HG03095 (cell line): Measurements from ENCODE around the gene RPL28.
A peak's percentile ranks its signal among the peaks of the same experiment; 100 is the strongest.
"Not testable (repeated sequence)": the region's sequence is repeated elsewhere in the genome, so short reads cannot be mapped to it uniquely, and the experiment has no call there.

Experiments used
- ATAC-seq: cut with Tn5 transposase; IDR thresholded peaks from one replicate; pipeline ENCODE4 v1.9.1; 2021; ENCODE audit warnings: moderate library complexity; ENCODE audit not compliant: unreplicated experiment

Gene RPL28

DNA sequence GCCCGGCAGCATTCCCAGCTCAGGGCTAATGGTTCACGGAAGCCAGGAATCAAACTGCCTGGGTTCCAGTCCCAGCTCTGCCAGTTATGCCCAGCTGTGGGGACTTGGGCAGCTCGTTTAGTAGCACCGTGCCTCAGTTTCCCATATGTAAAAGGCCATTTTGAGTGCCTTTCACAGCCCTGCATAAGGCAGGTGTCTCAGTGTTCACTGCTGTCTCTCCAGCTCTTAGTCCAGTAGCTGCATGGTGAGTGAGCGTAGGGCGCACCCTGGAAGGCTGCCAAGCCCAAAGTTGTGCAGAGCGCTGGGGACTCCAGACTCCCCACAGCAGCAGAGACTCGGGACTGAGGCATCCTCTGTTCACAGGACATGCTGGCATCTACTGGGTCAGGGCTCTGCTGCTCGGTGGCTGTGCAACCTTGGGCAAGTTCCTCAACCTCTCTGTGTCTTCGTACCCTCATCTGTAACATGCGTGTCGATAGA, 5.5 kb downstream of the RPL28 start:
- ATAC-seq: no peak

DNA sequence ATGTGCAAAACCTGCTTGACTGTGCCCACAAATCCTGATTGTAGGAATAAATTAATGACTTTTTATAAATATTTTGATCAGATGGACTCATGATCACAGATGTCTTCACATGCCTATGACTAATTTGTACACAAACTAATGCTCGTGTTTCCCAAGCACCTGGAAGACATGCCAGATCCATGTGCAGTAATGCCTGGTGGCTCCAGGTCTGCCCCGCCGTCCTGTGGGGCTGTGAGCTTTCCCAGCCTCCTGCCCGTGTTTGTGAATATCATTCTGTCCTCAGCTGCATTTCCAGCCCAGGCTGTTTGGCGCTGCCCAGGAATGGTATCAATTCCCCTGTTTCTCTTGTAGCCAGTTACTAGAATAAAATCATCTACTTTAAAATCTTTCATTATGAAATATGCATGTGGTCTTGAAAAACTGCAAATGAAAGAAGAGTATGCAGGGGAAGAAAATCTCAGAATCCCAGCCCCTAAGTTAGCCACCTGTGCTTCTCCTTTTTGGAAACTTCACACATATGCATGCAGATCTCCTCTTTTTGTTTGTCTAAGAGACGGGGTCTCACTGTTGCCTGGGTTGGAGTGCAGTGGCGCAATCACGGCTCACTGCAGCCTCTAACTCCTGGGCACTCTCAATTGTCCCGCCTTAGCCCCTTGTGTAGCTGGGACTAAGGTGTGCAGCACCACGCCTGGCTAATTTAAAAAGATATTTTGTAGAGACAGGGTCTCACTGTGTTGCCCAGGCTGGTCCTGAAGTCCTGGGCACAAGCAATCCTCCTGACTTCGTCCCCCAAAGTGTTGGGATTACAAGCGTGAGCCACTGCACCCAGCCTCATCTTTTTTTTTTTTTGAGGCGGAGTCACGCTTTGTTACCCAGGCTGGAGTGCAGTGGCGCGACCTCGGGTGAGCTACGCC, 6.2 kb downstream of the RPL28 start:
- no peak for ATAC-seq

DNA sequence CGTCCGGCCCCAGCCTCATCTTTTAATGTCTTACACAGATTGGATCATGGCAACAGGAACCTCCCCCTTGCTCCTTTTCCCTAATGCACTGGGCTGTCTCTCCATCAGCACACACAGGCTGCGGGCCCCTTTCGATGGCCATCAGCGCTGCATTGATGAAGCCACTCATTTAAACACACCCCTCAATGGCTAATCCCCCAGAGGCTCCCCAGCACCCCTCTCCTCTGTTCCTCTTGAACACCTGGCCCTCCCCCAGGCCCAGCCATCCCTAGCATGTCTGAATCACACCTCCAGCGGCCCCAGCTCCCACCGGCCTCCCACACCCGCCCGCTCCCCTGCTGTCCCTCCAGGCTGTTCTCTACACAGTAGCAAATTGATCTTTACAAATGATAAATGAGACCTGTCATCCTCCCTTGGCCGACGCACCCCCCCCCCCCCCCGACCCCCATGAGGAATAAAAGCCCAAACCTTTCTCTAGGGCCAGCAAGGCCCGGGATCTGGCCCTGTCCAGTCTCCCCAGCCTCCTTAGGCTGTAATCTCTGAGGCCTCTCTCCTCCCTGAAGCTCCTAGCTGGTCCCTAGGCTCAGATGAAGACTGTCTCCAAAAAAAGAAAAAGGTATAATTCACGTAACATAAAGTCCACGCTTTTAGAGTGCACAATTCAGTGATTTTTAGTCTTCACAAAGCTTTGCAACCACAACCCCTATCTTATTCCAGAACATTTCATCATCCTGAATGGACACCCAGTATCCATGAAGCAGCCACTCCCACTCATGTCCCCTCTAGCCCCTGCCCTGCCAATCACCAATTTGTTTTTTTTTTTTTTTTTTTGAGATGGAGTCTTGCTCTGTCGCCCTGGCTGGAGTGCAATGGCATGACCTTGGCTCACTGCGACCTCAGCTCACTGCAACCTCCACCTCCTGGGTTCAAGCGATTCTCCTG, 7.4 kb downstream of the RPL28 start:
- no peak for ATAC-seq

DNA sequence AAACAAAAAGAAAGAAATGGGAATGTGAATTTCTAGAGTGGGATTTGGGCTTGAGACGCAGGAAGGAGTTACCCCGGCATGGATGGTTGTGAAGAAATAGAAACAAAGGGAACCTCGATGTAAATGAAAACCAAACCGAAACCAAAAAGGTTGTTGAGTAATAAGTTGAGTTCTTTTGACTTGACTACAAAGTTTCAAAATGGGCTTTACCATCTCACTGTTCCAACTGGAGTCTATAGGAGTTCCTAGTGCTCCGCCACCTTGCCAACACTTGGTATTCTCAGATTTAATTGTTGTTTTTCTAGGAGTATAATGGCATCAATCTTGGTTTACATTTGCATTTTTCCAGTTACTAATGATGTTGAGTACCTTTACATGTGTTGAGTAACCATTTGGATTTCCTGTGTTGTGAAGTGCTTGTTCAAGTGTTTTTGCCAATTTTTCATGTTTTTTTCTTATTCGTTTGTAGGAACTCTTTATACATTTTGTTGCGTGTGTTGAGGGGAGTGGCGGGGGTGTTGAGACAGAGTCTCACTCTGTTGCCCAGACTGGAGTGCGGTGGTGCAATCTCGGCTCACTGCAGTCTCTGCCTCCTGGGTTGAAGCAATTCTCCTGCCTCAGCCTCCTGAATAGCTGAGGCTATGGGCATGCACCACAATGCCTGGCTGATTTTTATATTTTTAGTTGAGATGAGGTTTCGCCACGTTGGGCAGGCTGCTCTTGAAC, 12.6 kb downstream of the RPL28 start:
- no peak for ATAC-seq

DNA sequence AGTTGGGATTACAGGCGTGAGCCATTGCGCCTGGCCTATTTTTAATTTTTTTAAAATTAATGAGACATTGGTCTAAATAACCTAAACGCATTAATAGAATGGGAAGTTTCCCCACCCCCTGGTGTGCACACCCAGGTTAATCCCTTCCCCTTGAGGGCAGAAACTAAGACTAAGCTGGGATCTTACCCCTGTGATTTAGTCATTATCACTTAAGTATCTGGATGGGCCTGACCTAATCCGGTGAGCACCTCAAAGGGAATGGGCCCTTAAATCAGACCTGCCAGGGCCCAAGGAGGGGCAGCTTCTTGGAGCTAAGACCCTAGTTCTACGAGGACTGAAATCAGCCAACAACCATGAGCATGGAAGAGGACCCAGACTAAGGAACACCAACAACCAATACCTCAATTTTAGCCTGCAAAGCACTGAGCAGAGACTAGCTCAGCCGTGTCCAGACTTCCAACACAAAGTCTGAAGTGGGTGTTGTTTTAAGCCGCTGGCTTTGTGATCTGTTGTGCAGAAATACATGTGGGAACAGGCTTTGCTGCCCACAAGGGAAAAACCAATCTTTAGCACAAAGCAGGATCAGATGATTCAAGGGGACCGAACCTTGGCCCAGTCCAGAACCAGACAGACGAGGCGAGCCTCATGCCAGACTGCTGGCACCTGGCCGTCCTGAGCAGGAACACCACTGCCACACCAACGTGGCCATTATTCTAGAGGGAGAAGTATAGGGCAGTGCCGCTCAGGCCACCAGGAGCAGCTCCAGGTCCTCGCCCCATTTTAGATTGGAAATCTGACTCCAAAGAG, 14.8 kb downstream of the RPL28 start:
- ATAC-seq: no peak

DNA sequence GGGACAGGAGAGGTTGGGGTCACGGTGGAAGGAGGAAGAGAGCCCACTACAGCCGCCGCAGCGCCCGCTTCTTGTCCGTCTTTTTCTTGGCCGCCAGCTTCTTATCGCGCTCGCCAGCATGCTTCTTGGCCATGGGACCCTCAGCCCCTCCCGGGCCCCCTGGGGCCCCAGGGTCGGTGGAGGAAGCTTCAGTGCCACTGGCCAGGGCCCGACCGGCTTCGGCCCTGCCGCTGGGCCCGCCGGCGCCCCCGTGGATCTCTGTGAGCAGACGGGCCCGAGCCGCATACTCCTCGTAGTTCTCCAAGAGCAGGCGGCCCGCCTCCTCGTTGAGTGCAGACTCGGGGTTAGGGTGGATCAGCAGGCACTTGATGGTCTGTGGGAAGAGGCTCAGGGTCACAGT, 15.7 kb downstream of the RPL28 start:
- not testable (repeated sequence) for ATAC-seq

DNA sequence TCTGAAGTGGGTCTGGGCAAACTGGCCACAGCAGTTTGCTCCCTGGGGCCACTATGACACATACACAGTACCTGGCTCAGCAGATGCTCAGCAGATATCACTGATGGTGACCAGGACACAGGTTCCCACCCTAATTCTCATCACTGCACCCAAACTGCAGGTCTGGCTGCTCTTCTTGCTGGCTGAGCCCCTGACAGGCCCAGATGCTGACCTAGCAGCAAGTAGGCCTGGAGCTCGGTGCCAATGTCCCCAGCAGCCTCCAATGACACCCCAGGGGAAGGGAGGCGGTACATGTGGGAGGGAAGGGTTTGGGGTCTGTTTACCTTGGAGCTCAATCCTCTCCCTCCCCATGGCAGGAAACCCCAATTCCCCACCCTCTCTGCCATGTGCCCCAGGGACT, 16.8 kb downstream of the RPL28 start:
- ATAC-seq: no peak

DNA sequence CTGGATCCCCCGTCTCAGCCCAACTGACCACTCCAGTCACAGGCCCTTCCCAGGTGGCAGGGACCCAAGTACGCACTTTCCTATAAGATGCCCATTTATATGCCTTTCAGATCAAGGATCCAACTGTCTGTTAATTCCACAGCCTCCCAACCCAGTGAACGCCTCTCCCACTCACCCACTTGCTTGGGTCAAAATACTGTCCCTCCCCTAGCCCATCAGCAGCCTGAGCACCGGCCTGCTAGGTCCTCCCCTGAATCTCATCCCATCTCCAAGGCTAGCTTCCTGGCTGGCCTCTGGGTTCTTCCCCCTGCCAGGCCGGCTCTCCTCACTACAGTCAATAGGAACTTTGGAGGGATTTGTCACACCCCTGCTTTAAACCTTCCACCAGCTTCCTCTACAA, 19.9 kb downstream of the RPL28 start:
- no peak for ATAC-seq

DNA sequence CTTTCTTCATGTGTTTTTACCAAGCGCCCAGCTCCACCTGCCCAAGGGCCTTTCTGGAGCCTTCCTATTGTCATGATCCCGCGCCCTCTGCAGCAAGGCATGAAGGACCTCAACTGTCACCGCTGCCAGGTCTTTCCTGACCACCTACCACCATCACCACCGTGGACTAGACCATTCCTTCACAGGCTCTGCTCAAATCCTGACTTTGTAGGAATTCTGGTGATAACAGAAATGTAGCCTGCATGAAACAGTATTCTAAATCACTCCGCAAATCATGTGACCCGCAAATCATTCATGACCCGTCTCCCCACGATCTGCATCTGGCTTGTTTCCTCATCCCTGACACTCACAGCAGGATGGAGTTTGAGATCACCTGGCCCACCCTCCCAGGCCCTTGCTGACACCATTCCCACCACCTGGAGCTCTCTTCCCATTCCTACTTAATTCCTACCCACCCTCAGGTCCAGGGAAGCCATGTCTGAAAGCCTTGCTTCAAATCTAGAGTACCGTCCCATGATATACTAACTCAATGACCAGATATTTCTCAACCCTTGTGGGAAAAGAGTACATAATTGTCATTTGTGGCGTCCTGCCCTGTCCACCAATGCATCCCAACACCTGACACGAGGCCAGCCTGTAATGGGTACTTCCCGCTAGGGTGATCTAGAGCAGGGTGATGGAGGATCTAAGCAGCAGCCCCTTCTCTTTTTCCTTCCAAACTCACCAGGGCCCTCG, 20.5 kb downstream of the RPL28 start:
- ATAC-seq: no peak

DNA sequence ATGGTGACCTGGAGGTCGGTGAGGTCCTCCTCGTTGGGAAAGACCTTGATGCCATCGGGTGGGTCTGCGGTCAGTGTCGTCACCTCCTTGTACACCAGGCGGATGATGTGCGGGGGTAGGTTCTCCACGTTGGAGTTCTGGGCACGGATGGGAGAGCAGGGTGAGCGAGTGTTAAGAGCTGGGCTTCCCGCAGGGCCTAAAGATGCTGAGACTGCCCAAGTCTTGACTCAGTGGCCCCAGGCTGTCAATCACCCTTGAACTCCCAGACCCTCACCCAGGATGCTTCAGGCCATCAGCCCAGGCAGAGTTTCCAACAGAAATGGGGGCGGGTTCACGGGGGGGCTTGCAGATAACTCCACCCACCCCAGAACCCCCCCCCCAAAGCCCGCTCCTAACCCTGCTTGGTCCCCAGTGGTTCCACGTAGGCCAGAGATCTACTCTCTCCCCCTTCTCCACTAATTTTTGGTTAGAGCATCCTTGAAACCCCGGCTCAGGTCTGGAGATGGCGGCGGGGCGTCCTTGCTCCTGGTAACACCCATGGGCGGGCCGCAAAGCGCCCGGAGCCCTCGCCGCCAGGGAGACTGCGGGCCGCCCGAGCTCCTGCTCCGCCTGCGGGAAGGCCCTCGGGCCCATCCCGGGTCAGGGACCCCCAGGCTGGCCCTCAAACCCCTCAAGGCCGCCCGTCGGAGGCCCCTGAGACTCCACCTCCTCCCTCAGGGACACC, 21.3 kb downstream of the RPL28 start:
- no peak for ATAC-seq

DNA sequence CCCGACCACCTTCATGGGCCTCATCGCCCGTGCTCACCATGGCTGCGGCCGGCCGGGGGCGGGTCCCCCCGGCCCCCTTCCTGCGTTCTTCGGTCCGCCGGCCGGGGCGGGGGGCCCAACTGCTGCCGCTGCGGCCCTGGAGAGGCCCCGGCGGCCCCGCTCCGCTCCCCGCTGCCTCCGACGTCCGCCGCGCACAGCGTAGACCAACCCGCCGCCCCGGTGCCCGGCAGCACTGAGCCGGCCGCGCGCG, 21.7 kb downstream of the RPL28 start, which contains the start of gene UBE2S:
Gene UBE2S (minus strand): TSS at position 239 of the 250 bp plus-strand sequence. CDS start 199 bp downstream, at position 40.
- ATAC-seq: peak; percentile 23

DNA sequence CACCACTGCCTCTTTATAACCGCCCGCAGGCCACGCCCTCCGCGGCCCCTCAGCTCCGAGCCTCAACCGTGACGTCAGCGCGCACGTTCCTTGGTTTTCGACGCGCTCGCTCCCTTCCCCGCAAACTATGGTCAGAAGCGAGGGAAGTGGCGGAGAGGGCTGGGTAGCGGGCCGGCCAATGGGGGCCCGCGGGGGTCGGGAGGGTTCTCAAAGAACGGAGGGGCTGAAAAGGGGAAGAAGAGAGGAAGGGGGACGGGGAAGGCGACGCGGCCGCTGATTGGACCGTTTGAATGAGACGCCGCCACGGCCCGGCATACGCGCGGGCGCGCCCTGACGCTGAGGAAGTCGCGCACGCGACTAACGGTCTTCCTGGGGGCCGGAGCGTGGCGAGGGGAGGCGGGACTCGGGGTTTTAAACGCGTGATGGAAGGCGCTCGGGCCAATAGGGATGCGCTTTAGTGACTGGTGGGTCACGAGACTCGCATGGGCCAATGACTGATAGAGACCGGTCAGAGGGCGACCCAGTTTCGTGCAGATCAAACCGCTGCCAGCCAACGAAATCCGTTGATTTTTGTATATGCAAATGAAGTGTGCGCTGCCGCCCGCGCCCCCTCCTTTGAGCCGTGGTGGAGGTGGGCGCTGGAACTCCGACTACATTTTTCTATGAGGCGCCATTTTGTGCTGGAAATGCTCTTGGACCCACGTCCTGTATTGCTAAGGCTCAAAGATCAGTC, 22.2 kb downstream of the RPL28 start:
- peak; percentile 73 for ATAC-seq

DNA sequence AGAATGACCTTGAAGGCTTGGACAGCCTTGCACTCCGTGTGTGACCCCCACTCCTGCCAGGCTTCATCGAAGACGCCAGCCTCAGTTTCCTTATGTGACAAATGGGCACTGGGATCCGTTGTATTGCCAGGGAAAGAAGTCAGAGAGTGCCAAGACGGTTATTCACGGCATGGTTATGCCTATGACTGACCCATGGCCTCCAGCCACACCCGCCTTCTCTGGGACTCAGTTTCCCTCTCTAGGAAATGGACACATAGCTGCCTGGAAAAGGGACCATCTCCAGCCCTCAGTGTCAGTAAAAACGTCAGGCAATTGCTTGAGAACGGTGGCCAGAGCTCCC, 22.8 kb downstream of the RPL28 start:
- ATAC-seq: no peak

DNA sequence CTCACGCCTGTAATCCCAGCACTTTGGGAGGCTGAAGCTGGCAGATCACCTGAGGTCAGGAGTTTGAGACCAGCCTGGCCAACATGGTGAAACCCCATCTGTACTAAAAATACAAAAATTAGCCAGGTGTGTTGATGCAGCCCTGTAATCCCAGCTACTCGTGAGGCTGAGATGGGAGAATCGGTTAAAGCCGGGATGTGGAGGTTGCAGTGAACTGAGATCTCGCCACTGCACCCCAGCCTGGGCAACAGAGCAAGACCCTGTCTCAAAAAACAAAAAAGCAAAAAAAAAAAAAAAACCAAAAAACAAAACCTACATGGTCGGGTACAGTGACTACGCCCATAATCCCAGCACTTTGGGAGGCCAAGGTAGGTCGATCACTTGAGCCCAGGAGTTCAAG, 23.4 kb downstream of the RPL28 start:
- ATAC-seq: not testable (repeated sequence)

DNA sequence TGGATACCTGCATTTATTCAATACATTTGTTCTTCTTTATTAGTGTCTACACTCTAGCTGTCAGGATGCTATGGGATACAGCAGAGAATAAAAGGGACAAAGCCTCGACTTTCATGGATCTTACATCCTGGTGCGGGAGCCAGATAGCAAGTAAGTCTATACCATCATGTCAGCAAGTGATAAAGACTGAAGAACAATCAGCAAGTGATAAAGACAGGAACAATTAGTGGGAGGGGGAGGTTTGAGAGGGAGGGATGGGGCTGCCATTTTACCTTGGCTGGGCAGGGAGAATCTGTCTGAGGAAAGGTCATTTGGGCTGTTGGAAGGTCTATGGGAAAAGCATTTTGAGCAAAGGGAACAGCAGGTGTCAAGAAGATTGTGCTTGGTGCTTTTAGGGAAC, 24.4 kb downstream of the RPL28 start:
- ATAC-seq: no peak

DNA sequence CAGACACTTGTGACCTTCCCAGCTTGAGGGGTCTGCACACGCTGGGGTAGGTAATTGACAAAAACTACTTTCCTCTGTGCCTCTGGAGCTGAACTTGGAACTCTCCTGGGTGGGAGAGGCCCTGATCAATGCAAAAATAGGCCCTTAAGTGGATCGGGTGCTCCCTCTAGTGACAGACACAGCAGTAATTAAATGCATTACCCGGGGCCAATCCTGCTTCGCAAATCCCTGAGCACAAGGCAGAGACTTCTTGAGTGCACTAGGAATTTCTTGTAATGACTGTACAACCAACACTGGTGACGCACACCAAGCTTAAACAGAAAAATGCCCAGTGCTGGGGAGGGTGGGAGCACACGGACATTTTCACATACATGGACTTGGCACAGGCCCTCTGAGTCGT, 32.5 kb downstream of the RPL28 start:
- no peak for ATAC-seq

DNA sequence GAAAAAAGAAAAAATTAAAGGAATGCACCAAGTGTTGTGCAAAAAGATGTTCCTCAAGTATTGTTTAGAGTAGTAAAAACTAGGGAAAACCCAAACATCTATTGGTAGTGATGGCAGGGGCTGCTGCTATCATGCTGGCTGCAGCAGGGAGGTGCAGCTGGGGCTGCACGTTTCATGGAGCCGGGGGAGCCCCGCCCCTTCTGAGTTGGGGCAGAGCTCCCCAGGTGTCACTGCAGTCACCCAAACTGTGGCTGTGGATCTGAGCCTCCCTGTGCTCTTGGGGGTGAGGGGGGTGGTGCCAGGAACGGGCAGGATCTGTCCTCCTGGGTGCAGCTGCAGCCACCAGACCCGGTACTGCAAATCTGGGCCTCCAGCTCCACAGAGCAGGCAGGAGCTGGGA, 33.4 kb downstream of the RPL28 start:
- ATAC-seq: no peak

DNA sequence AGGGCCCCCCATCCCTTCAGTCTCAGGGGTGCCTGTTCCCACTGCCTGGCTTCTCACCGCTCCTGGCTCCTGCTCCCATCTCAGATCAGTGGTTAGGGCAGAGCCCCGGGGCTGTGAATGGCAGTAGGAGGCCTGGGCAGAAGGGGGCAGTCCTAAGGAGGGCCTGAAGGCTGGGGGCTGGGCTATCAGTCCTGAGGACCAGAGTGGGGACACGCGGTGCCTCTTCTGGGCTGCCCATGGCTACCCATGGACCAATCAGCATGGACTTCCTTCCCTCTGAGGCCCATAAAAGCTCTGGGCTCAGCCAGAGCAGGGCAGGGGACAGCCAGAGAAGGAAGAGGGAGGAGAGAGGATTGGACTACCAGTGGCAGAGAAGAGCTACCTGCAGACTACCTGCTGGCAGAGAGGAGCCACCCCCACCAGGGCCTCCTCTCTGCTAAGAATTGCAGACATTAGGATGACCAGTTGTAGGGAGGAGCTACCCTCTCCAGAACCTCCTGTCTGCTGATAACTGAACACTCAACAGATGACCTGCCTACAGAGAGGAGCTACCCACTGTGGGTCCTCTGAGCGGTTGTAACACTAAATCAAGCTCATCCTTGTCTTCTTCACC, 34.0 kb downstream of the RPL28 start:
- ATAC-seq: no peak
